H1 (cell line): Measurements from ENCODE around the gene ANKRD29. TPM values are rescaled to one million over a fixed set of nuclear protein-coding genes. Genes with fewer than 3 reads are reported as not detected.

Experiments used
- CTCF ChIA-PET: fragments of 300-600 bp; sonication (Branson Sonifier 250); formaldehyde crosslinking; loops from one replicate; lab custom pipeline; 2021; ENCODE audit not compliant: partially characterized antibody; lab: Charles Lee
- POLR2A ChIA-PET: fragments of 300-600 bp; sonication (Branson Sonifier 250); formaldehyde crosslinking; loops from one replicate; lab custom pipeline; 2021; ENCODE audit warnings: inconsistent platforms; ENCODE audit not compliant: partially characterized antibody; lab: Charles Lee
- DNase-seq, 2 experiments: peaks; one replicate each; pipeline versions ENCODE4 v3.0.0 to v3.0.0-alpha.2; 2010 to 2022; ENCODE audit warnings: low spot score in 2 of 2, low read depth in 1 of 2, mixed read lengths in 1 of 2
- FAIRE-seq: peaks from 2 replicates; lab custom pipeline; 2011; peaks lifted over from hg19 to GRCh38; lab: Jason Lieb, UNC
- H2AFZ ChIP-seq: 2 replicates; pipeline ENCODE4 v1.8.1; 2012; ENCODE audit warnings: low read length, inconsistent platforms
- H2AK5ac ChIP-seq: 2 replicates; pipeline ENCODE4 v1.6.1; 2013; ENCODE audit warnings: low read depth, low read length
- H2BK120ac ChIP-seq: replicated peaks from 2 replicates; pipeline ENCODE3; 2013; ENCODE audit warnings: low read depth, low read length, inconsistent platforms
- H2BK12ac ChIP-seq: 2 replicates; pipeline ENCODE4 v1.6.1; 2013; ENCODE audit warnings: low read depth, low read length
- H2BK15ac ChIP-seq: 2 replicates; pipeline ENCODE4 v1.6.1; 2013; ENCODE audit warnings: low read length
- H2BK20ac ChIP-seq: 2 replicates; pipeline ENCODE4 v1.6.1; 2013; ENCODE audit warnings: low read length
- H2BK5ac ChIP-seq: 2 replicates; pipeline ENCODE4 v1.6.1; 2013; ENCODE audit warnings: low read depth, low read length
- H3K14ac ChIP-seq: 2 replicates; pipeline ENCODE4 v1.6.1; 2013; ENCODE audit warnings: inconsistent platforms; ENCODE audit not compliant: insufficient read length
- H3K18ac ChIP-seq: 2 replicates; pipeline ENCODE4 v1.6.1; 2013; ENCODE audit warnings: low read length; ENCODE audit errors: extremely low read depth
- H3K23ac ChIP-seq: 2 replicates; pipeline ENCODE4 v1.6.1; 2013; ENCODE audit warnings: inconsistent platforms; ENCODE audit not compliant: insufficient read length
- H3K23me2 ChIP-seq: 2 replicates; pipeline ENCODE4 v1.6.1; 2013; ENCODE audit warnings: low read depth, low read length
- H3K27ac ChIP-seq: 2 replicates; pipeline ENCODE4 v1.6.1; 2011; ENCODE audit warnings: low read depth, low read length, inconsistent platforms
- H3K27me3 ChIP-seq, 4 experiments: replicated peaks in 1 of 4; 1 replicate in 1 of 4; 2 replicates in 3 of 4; pipeline versions ENCODE4 v1.6.1 to v1.8.1; 2011 to 2013; ENCODE audit warnings: low read length in 3 of 4, mild to moderate bottlenecking in 3 of 4, inconsistent platforms in 2 of 4, mixed read lengths in 2 of 4, moderate library complexity in 1 of 4; ENCODE audit not compliant: control insufficient read depth in 3 of 4, insufficient read depth in 3 of 4; ENCODE audit errors: extremely low read depth in 1 of 4
- H3K36me3 ChIP-seq, 4 experiments: 2 replicates each; pipeline versions ENCODE4 v1.6.1 to v1.8.1; 2011 to 2013; ENCODE audit warnings: mild to moderate bottlenecking in 4 of 4, low read length in 3 of 4, moderate library complexity in 2 of 4, control low read depth in 1 of 4, inconsistent platforms in 1 of 4; ENCODE audit not compliant: insufficient read depth in 4 of 4, control insufficient read depth in 2 of 4
- H3K4ac ChIP-seq: replicated peaks from 2 replicates; pipeline ENCODE3; 2013; ENCODE audit warnings: low read length, low read depth, mixed read lengths, inconsistent platforms; ENCODE audit not compliant: insufficient read length
- H3K4me1 ChIP-seq, 4 experiments: replicated peaks in 1 of 4; 1 replicate in 1 of 4; 2 replicates in 3 of 4; pipeline versions ENCODE4 v1.6.1 to v1.8.1; 2011 to 2013; ENCODE audit warnings: low read length in 3 of 4, inconsistent platforms in 2 of 4, mixed read lengths in 1 of 4; ENCODE audit not compliant: insufficient read depth in 4 of 4, control insufficient read depth in 3 of 4
- H3K4me2 ChIP-seq, 2 experiments: 2 replicates each; pipeline versions ENCODE4 v1.6.1 to v1.8.1; 2011 to 2013; ENCODE audit warnings: low read depth in 2 of 2, low read length in 2 of 2, control low read depth in 1 of 2, inconsistent platforms in 1 of 2, mild to moderate bottlenecking in 1 of 2; ENCODE audit not compliant: insufficient read depth in 1 of 2
- H3K4me3 ChIP-seq, 4 experiments: fragments of 200-600, 300-600 bp in 1 of 4; sonication (generic), shearing (Covaris generic), sonication (Bioruptor Twin) in 1 of 4; 2 replicates each; pipeline versions ENCODE4 v1.5.1 to v1.8.1; 2011 to 2016; ENCODE audit warnings: low read length in 4 of 4, low read depth in 3 of 4, control low read depth in 2 of 4, inconsistent platforms in 2 of 4, mild to moderate bottlenecking in 2 of 4, mixed read lengths in 1 of 4, moderate library complexity in 1 of 4; ENCODE audit not compliant: insufficient read depth in 2 of 4; ENCODE audit errors: extremely low read depth in 1 of 4
- H3K56ac ChIP-seq: replicated peaks from 2 replicates; pipeline ENCODE3; 2013; ENCODE audit warnings: low read depth, mild to moderate bottlenecking, mixed read lengths, low read length, inconsistent platforms; ENCODE audit not compliant: insufficient read length
- H3K79me1 ChIP-seq: 2 replicates; pipeline ENCODE4 v1.6.1; 2013; ENCODE audit warnings: low read depth, low read length, control low read depth
- H3K79me2 ChIP-seq, 2 experiments: 2 replicates each; pipeline versions ENCODE4 v1.6.1 to v1.8.1; 2012 to 2013; ENCODE audit warnings: low read length in 2 of 2, mild to moderate bottlenecking in 2 of 2, inconsistent platforms in 1 of 2; ENCODE audit not compliant: insufficient read depth in 2 of 2, control insufficient read depth in 1 of 2
- H3K9ac ChIP-seq, 4 experiments: replicated peaks in 1 of 4; 1 replicate in 1 of 4; 2 replicates in 3 of 4; pipeline versions ENCODE4 v1.6.1 to v1.8.1; 2011 to 2013; ENCODE audit warnings: low read depth in 3 of 4, low read length in 3 of 4, control low read depth in 2 of 4, mild to moderate bottlenecking in 2 of 4, moderate library complexity in 2 of 4, inconsistent platforms in 1 of 4; ENCODE audit errors: extremely low read depth in 1 of 4
- H3K9me3 ChIP-seq, 2 experiments: 2 replicates each; pipeline versions ENCODE4 v1.6.1 to v1.8.1; 2012 to 2013; ENCODE audit warnings: mild to moderate bottlenecking in 2 of 2, moderate library complexity in 2 of 2, control low read depth in 1 of 2, inconsistent platforms in 1 of 2, low read depth in 1 of 2, low read length in 1 of 2, mixed read lengths in 1 of 2; ENCODE audit not compliant: insufficient read depth in 2 of 2
- H4K20me1 ChIP-seq, 2 experiments: replicated peaks in 1 of 2; 2 replicates each; pipeline versions ENCODE3 to v1.8.1; 2011 to 2013; ENCODE audit warnings: inconsistent platforms in 2 of 2, low read length in 2 of 2, mild to moderate bottlenecking in 1 of 2; ENCODE audit not compliant: insufficient read depth in 2 of 2, control insufficient read depth in 1 of 2
- H4K5ac ChIP-seq: 2 replicates; pipeline ENCODE4 v1.6.1; 2013; ENCODE audit warnings: low read length, low read depth, mixed read lengths, inconsistent platforms; ENCODE audit not compliant: insufficient read length
- H4K8ac ChIP-seq: 2 replicates; pipeline ENCODE4 v1.8.0; 2013; ENCODE audit warnings: mild to moderate bottlenecking, moderate library complexity, low read length, inconsistent platforms; ENCODE audit not compliant: insufficient read depth; ENCODE audit errors: extremely low read depth
- H4K91ac ChIP-seq: replicated peaks from 2 replicates; pipeline ENCODE3; 2013; ENCODE audit warnings: low read length, mixed read lengths, inconsistent platforms; ENCODE audit not compliant: insufficient read length
- BCL11A ChIP-seq, 2 experiments: IDR thresholded peaks; one replicate each; pipeline ENCODE4 v1.6.1; 2011; ENCODE audit warnings: low read depth in 2 of 2, low read length in 2 of 2, mild to moderate bottlenecking in 2 of 2
- BRCA1 ChIP-seq: IDR thresholded peaks from 2 replicates; pipeline ENCODE4 v1.6.1; 2012; ENCODE audit warnings: low read depth, low read length, improper control_type of control experiment
- E2F6 ChIP-seq: IDR thresholded peaks from 2 replicates; pipeline ENCODE4 v1.6.1; 2012; ENCODE audit warnings: inconsistent platforms
- EZH2 ChIP-seq: fragments of 200-600 bp; sonication (generic); IDR thresholded peaks from 2 replicates; pipeline ENCODE4 v1.7.1; 2012; ENCODE audit warnings: low read depth, mild to moderate bottlenecking, moderate library complexity, low read length, inconsistent platforms; ENCODE audit not compliant: severe bottlenecking
- FOSL1 ChIP-seq: IDR thresholded peaks from 2 replicates; pipeline ENCODE4 v1.6.1; 2011; ENCODE audit warnings: mild to moderate bottlenecking, low read depth, low read length, moderate library complexity; ENCODE audit not compliant: insufficient read depth
- GTF2F1 ChIP-seq: IDR thresholded peaks from 2 replicates; pipeline ENCODE4 v1.6.1; 2012; ENCODE audit warnings: low read depth, low read length, improper control_type of control experiment, borderline replicate concordance
- JUND ChIP-seq: IDR thresholded peaks from 2 replicates; pipeline ENCODE4 v1.6.1; 2011; ENCODE audit warnings: mild to moderate bottlenecking, improper control_type of control experiment, low read length
- KDM5A ChIP-seq: fragments of 200-600 bp; IDR thresholded peaks from 2 replicates; pipeline ENCODE4 v1.7.1; 2012; ENCODE audit warnings: mild to moderate bottlenecking, low read length, inconsistent platforms, mixed read lengths
- PHF8 ChIP-seq: fragments of 200-600 bp; sonication (generic); conservative IDR thresholded peaks from 2 replicates; pipeline ENCODE4 v1.7.1; 2012; ENCODE audit warnings: low read depth, mild to moderate bottlenecking, inconsistent platforms, low read length, moderate library complexity
- POLR2A ChIP-seq, 2 experiments: IDR thresholded peaks; 1 replicate in 1 of 2; 2 replicates in 1 of 2; pipeline ENCODE4 v1.6.1; 2011; ENCODE audit warnings: low read depth in 2 of 2, low read length in 2 of 2, mild to moderate bottlenecking in 2 of 2; ENCODE audit errors: control extremely low read depth in 1 of 2
- RXRA ChIP-seq: IDR thresholded peaks from 2 replicates; pipeline ENCODE4 v1.6.1; 2011; ENCODE audit warnings: low read depth, mild to moderate bottlenecking, low read length, moderate library complexity; ENCODE audit not compliant: insufficient read depth
- SP1 ChIP-seq: IDR thresholded peaks from 2 replicates; pipeline ENCODE4 v1.6.1; 2011; ENCODE audit warnings: low read depth, low read length
- SP4 ChIP-seq: IDR thresholded peaks from 2 replicates; pipeline ENCODE4 v1.6.1; 2012; ENCODE audit warnings: low read length, inconsistent platforms
- TAF7 ChIP-seq: optimal IDR thresholded peaks from 2 replicates; pipeline ENCODE3; 2011; ENCODE audit warnings: low read depth, mild to moderate bottlenecking, inconsistent platforms, low read length, moderate library complexity, borderline replicate concordance
- YY1 ChIP-seq: IDR thresholded peaks from 2 replicates; pipeline ENCODE4 v1.6.1; 2011; ENCODE audit warnings: low read depth, mild to moderate bottlenecking, low read length
- WGBS, 2 experiments: shearing (Covaris generic) in 1 of 2; methylation state at CpG; one replicate each; pipeline versions ENCODE4 v1.1.6 to v1.1.7; 2013 to 2015; ENCODE audit warnings: low lambda C conversion rate in 2 of 2, mixed read lengths in 2 of 2, inconsistent platforms in 1 of 2, low coverage in 1 of 2, missing lambda C conversion rate in 1 of 2; ENCODE audit not compliant: insufficient replicate concordance in 2 of 2, insufficient coverage in 1 of 2, insufficient read length in 1 of 2; ENCODE audit errors: extremely low coverage in 1 of 2, missing lambda C conversion rate in 1 of 2; 5-methylcytosine and 5-hydroxymethylcytosine counted together
- polyA plus RNA-seq, 7 experiments: library from polyadenylated mRNA; depleted of rRNA in 3 of 7; stranded (reverse) in 5 of 7; unstranded in 2 of 7; fragments of >200 nt in 5 of 7; fragments of 200-250 nt in 2 of 7; gene quantifications; 1 replicate in 5 of 7; 2 replicates in 1 of 7; 4 replicates in 1 of 7; pipeline versions ENCODE4 v1.2.1 to v1.2.3, GENCODE V29; 2011 to 2013; ENCODE audit warnings: missing spikeins in 2 of 7, mixed read lengths in 2 of 7
- total RNA-seq: library from RNA; stranded (reverse); fragmentation: NEBNext Ultra II Directional; extraction: Animal tissue kit (Norgen Biotek cat#: 25700); gene quantifications from 2 replicates; pipeline ENCODE4 v1.2.1, GENCODE V29; 2021

ANKRD29 gene
- total and polyA plus RNA-seq, 2 of the 8 experiments (the other 6 are each of a cell fraction or from before 2014, with no cell fraction given): 3.0 to 7.3 TPM

GRCh38 chr18:23553887-23554286 is 108.8 kb downstream of the ANKRD29 start:
- Histone ChIP-seq H2BK12ac (no peak overlapping the region), H3K4me1 (no peaks in the 10 kb centered on the region), H2AK5ac (no peak overlapping the region), H3K23ac (no peak overlapping the region), H3K56ac (no peak overlapping the region), H4K8ac (no peak overlapping the region), H4K20me1 (peaks cover 0 to 3% of the 10 kb centered on the region in 2 experiments), H4K5ac (no peak overlapping the region), H3K4me2 (no peak overlapping the region), H3K79me1 (no peaks in the 10 kb centered on the region), H3K18ac (no peak overlapping the region), H3K36me3 (peaks cover 6 to 60% (median 34%) of the 10 kb centered on the region in 4 experiments; a peak in 7 of 8 replicates), H3K9ac (no peak overlapping the region), H3K23me2 (no peaks in the 10 kb centered on the region), H3K9me3 (no peaks in the 10 kb centered on the region), H3K27ac (no peak overlapping the region), H3K14ac (no peak overlapping the region), H2AFZ (no peak overlapping the region), H2BK20ac (no peak overlapping the region), H3K79me2 (no peaks in the 10 kb centered on the region), H2BK120ac (no peak overlapping the region), H4K91ac (no peak overlapping the region), H3K27me3 (no peaks in the 10 kb centered on the region), H2BK15ac (no peak overlapping the region), H3K4me3 (no peak overlapping the region), H2BK5ac (no peak overlapping the region), H3K4ac (no peak overlapping the region)
- 90% methylated on average over 6 of the region's 6 CpGs; no CpG with 5 or more reads in 1 of the 2 experiments for WGBS, 2 experiments
- no peak for FAIRE-seq
- CTCF ChIA-PET: interaction anchor here (1.1 to 2.1 kb wide), 3 partner anchors 12 to 149 kb away, joined by 3 to 6 read pairs (median 4); no protein-coding TSS in a partner anchor
- no peak for DNase-seq
- POLR2A ChIA-PET: no interaction called here
- TF ChIP-seq BRCA1: no peak
- TF ChIP-seq JUND: no peak
- TF ChIP-seq PHF8: no peak
- TF ChIP-seq FOSL1: no peak
- TF ChIP-seq E2F6: no peak
- TF ChIP-seq KDM5A: no peak
- TF ChIP-seq RXRA: no peak
- TF ChIP-seq SP1: no peak
- TF ChIP-seq POLR2A (IDR thresholded peaks at IDR 0.05; ENCODE audit: control extremely low read depth in 1 of 2, low read depth in 2 of 2, low read length in 2 of 2): no peak
- no peak for TF ChIP-seq TAF7
- no peak for TF ChIP-seq GTF2F1
- no peak for TF ChIP-seq YY1
- TF ChIP-seq EZH2: no peak
- TF ChIP-seq SP4: no peak
- no peak for TF ChIP-seq BCL11A (IDR thresholded peaks at IDR 0.05; ENCODE audit: low read depth in 2 of 2, low read length in 2 of 2)
